Measurements from ENCODE around the gene CCNI2.

The CCNI2 gene

DNA sequence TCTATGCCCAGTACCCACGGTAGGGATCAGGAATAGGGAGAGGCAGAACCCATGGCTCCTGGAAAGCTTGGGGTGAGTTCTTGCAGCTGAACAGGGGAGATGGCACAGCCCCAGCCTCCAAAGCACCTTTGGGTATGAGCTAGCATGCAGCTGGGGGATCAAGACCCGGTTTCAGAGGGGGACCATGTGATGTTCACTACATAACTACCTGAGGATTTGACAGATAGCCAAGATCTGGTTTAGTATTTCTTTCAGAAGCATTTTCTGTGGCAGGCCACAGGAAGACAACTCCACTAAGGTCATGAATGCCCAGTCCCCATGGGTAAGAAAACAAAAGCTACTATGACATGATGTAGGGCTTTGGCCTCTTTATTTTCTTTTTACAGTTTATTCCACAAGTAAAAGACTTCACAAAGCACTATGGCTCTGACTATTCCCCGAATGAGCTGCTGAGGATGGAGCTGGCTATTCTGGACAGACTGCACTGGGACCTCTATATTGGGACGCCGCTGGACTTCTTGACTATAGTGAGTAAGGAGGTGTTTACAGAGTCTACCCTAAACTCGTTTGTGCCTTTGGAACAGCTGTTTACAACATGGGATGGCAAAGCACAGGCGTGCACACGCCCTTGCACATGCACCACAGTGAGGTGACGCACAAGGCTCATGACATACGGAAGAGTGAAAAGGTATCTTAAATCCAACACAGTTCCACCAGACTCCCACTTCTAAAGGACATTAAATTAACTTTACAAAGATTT lies 3.4 kb downstream of the CCNI2 start:
- DNase-seq, result no peak

- peak; percentile 64 for DNase-seq
Observed at GRCh38 chr5:132751444-132751843, 4.2 kb downstream of the CCNI2 start.

- DNase-seq, result no peak
Observed at GRCh38 chr5:132751971-132752580, 4.8 kb downstream of the CCNI2 start.

DNA sequence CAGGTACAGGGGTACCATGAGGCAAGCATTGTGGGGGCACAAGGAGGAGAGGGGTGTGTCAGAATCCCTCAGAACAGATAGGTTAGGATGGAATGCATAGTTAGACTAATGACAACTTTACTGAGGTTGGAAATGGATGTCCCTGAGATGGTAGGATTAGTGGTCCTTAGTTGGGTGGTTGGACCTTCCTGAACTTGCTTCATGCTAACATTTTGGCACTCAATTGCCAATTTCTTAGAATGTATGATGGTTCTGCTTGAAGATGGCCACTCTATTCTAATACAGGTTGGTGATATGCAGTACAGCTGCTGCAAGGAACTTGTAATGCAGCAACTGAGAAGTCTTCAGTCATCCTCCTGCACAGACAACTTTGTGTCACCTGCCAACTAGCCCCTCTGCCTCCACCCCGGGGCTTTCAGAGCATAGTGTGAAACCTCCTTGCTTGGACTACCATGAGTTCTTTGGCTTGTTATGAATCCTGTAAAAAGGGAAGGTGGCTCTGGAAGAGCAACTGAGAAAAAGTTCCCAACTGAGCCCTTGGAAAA lies 5.4 kb downstream of the CCNI2 start:
- DNase-seq, result no peak

DNA sequence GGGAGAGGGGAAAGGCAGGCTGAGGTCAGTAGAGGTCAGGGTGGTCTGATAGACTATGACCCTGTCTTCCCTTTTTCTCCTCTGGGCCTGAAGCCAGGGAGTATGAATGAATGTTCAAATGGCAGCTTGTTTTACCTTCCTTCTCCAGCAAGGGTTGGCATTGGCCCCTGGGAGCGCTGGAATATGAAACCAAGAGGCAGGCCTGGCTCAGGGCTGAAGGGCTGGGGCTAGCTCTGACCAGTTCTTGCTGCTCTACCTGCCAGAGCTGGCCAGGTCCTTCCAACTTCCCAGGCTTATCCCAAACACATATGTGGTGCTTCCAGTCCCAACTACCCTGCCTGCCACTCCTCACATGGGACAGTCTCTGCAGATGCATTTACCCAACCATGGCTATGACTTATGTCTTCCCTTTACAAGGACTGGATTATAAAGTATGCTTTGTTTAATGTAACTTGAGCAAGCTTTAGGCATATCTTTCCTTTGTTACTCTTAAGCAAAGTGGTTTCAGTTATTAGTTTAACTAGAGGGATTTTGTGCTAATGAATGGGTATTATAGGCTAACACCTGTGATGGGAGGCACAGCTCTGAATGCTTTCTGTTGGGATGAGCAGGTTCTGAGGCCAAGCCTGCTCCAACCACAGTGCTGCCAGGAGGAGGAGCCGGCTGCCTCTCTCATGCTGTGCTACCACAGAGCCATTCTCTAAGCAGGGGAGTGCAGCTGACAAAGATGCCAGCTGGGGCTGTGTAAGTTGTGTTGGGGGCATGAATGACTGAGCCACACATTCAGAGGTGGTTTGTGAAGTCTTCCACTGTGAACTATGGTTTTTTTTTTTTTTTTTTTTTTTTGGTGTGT lies 6.1 kb downstream of the CCNI2 start:
- peak; percentile 28 for DNase-seq

DNA sequence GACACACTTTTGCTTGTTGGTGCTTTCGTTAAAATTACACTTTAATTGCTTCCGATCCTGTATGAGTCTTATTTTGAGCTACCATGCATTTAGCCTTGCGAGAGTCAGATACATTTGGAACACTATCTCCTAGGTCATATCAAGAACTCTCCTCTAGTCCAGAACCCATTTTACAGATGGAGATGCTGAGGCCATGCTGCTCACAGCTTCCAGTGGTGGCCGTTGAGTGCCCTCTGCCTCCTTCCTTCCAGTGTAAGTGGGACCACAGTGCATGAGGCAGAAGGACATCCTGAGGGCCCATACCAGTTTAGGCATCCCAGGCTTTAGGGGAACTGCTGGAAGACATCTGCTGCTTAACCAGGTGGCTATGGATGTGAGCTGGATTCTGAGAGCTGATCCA lies 6.9 kb downstream of the CCNI2 start:
- no peak for DNase-seq

DNA sequence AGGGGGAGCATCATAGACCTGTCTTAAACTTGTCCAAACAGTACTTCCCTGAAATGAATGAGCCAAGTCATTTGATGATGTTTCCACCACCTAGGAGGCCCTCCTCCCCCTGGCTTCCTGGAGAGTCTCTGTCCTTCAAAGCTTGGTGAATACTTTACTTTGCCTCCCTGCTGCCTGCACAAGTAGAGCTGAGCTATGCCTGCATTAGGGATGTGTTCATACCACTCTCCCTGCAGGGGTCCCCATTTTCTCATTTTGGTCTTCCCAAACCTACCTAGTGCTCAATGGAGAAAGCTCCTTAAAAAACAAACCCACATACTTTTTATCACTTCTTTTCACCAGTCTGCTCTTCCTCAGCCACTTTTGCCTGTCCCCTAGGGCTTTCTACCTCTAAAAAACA lies 7.7 kb downstream of the CCNI2 start:
- DNase-seq, result no peak

DNA sequence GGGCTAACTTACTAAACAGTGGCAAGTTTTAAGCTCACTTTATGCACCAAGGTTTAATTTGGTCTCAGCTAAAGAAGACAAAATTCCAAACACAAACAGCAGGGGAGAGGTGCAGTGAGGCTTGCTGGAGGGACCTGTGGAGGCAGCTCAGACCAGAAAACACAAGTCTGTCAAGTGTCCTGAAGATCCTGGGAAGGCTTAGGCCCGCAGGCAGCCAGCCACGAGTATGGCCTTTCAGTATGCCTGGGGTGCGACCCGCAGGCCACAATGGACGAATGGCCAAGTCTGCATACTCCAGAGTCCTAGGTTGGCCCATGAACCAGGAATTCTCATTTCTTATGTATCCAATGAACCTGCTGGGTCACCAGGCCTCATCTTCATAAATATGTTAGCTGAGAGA lies 9.3 kb downstream of the CCNI2 start:
- DNase-seq, result no peak

DNA sequence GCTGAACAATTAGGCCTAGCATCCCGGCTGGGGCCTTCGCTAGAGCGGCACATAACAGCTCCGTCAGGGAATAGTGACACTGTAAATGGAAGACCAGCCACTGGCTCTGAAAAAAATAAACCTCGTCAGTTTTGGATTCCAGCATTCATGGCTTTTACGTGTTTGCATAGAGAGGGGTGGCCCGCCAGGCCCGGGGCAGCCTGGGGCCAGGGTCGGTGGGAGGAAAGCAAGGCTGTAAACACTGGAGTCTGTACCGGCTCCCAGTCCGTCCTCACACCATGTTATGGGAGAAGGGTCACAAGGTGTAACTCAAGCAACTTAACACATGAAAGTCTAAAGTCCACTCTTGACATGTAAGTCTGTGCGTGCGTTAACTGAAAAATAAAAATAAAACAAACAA lies 11.2 kb downstream of the CCNI2 start:
- no peak for DNase-seq

GRCh38 chr5:132759114-132760048 lies 12.2 kb downstream of the CCNI2 start:
- DNase-seq, result no peak

DNA sequence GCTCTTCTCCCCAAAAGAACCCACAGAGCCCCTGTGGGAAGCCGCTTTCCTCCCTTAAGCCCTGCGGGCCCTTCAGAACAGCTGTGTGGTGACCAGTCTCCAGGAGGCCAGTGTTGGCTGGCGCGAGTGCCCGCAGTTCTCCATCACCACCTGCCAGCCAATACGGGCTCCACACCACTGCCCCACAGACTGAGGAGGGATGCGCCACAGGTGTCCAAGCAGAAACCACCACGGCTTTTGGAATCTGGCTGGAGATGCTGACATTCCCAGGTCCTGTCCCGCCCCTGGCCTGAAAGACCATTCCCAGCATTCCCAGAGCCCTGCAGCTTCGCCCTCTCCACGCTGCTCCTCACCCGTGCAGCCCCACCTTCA lies 12.8 kb downstream of the CCNI2 start:
- DNase-seq, result no peak

DNA sequence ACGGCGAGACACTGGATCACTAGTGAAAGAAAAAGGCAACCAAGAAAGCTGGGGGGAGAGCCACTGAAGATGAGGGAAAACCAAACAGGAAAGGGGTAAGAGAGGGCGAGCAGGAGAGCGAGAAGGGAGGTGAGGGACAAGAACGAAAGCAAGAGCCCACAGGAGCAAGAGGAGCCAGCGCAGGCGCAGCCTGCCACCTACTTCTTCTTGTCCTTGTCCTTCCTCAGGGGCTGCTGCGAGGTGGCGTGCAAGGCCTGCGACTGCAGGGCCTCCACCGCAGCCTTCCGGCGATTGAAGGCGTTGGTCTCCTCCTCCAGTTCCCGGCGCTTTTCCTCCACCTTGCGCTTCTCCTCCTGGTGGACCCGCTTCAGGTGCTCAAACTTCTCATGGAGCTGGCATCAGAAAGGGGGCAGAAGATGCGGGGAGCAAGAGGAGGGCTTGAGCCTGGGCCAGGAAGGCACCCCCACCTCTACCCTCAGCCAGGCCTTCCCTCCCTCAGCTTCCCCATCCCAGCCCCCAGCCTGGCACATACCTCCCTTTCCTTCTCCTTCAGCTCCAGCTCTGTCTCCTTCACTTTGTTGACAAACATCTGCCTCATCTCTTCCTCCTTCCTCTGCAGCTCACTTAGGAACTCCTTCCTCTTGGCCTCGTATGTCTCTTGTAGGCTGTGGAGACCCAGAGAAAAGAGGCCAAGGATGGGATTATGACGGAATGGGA lies 13.5 kb downstream of the CCNI2 start:
- DNase-seq, result no peak

GRCh38 chr5:132761321-132762240 lies 14.4 kb downstream of the CCNI2 start:
- no peak for DNase-seq

DNA sequence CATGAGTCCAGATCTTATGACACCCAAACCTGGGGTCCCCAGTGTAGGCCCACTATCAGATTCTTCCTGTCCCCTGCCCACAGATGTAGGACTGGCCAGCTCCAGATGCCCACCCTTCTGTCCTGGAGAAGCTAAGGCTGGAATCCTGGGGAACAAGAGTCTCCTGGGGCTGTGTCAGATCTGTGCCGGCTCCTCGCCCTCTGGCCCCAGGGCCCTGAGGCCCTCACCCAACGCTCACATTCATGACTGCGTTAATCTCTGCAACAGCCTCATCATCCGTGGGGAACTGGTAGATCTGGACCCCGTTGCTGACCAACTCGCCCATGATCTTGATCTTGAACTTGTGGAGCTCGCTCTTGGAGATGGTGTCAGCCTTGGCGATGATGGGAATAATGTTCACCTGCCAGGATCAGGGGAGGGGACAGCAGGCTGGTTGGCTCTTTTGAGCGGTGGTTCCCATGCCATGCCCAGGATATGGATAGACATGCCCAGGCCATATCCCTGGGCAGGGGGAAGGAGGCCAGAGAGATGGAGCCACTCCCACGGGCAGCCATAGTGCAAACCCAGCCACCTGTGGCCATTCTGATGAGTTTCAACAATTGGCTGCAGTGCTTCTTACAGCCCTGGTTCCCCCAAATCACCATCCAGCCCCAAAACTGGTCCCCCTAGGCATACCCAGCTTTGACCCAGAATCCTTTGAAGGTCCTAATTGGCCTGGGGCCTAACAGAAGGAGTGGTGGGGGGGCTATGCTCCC lies 15.2 kb downstream of the CCNI2 start:
- no peak for DNase-seq

- DNase-seq, result no peak
Observed at GRCh38 chr5:132763181-132764036, 16.2 kb downstream of the CCNI2 start.

- no peak for DNase-seq
Observed at GRCh38 chr5:132764051-132764450, 16.8 kb downstream of the CCNI2 start.

DNA sequence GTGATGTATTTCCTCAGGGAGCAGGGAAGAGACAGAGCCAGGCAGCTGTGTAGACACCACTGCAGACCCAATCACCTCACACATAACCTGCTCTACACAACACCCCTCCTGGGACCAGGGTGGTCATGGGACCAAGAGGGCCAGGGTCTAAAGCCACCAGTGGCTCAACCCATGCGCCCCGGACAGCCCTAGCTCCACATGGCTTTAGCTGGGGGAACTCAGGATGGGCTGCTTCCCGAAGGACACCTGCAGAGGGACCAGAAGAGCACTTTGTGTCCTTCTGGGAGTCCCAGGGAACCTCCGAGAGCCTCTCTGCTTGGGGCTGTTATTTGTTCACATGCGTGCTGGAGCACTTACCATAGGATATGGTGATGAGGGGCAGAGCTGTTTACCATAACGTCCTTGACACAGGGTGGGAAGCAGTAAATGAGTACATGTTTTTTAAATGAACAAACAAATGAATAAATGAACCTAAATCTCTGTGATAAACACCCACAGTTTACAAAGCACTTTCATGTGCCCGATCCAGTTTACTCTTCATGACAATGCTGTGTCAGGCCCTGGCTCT lies 17.5 kb downstream of the CCNI2 start:
- no peak for DNase-seq

DNA sequence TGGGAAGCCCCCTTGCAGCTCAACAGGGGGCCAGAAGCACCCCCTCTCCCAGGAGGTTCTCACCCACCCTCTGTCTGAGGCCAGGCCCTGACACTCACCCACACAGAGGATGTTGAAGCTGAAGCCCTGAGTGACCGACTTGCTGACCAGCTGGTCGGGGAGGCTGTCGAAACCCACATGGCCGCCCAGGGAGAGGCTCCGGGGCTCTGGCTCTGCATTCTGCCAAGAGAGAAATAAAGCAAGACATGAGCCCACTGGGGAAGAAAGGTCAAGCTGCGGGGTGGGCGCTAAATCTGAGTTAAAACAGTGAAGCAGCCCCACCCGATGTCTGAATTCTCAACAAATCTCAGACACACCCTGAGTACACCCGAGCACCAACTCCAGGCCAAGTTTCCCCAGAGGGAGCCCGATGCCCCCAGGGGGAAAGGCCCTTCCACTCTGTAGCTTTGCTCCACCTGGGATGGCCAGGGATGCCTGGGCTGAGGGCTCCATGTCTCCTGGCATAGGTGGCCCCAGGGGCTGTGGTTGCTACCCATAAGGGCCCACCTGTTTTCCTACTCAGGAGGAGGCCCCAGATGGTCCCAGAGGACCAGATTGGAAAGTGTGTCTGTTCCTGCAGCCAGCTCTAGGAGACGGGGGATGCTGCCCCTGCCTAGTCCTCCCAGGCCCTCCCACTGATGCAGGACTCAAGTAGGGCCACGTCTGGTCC lies 18.2 kb downstream of the CCNI2 start:
- DNase-seq, result no peak

Data from activated CD4-positive, alpha-beta T cell treated with anti-CD3 and anti-CD28 coated beads for 48 hours (primary cell).